Stimulated activated naive CD8-positive, alpha-beta T cell treated with anti-CD3 and anti-CD28 coated beads, Interleukin-15, amount 100 ng/mL, for 72 hours (primary cell): ENCODE measurements around the gene DEF6.

Experiments used
- ATAC-seq: fragments of 150-1000 bp; cut with Tn5 transposase; 2 replicates; pipeline ENCODE4 v1.10.0; 2021; ENCODE audit warnings: mild to moderate bottlenecking, moderate library complexity
- DNase-seq, 2 donors: peaks; one replicate each; pipeline ENCODE4 v3.0.0; 2021 to 2022
- H3K27ac Mint-ChIP-seq, 2 donors: one replicate each; pipeline ENCODE4 v1.8.0; 2022; ENCODE audit warnings: mild to moderate bottlenecking in 2 of 2, mixed read lengths in 2 of 2, moderate library complexity in 2 of 2
- H3K27me3 Mint-ChIP-seq: one replicate; pipeline ENCODE4 v1.8.0; 2022; ENCODE audit warnings: mixed read lengths
- H3K4me1 Mint-ChIP-seq: one replicate; pipeline ENCODE4 v1.8.0; 2022; ENCODE audit warnings: mild to moderate bottlenecking, mixed read lengths
- H3K4me3 Mint-ChIP-seq, 2 donors: one replicate each; pipeline ENCODE4 v1.8.0; 2022; ENCODE audit warnings: mild to moderate bottlenecking in 2 of 2, mixed read lengths in 2 of 2, moderate library complexity in 1 of 2
- H3K9me3 Mint-ChIP-seq, 2 donors: one replicate each; pipeline ENCODE4 v1.8.0; 2022; ENCODE audit warnings: mixed read lengths in 2 of 2

The DEF6 gene

DNA sequence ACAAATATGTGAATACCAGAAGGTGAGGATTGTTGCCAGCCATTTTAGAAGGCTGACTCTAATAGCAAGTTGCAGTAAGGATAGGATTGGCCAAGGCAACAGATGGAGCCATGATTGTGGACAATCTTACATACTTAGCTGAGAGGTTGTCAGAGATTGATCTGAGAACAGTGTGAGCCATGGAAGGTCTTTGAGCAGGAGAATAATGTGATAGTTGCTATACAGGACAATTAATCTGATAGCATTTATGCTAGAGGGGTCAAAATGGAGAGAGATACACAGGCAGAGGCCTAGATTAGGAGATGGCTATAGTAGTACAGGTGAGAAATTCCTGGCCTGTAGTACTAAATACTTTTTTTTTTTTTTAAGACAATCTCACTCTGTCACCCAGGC, 68.6 kb downstream of the DEF6 start:
- ATAC-seq (no peak), DNase-seq (no peak)
- H3K4me3 Mint-ChIP-seq: no peak overlapping the region
- no peak overlapping the region for H3K27ac Mint-ChIP-seq
- H3K9me3 Mint-ChIP-seq: no peaks in the 10 kb centered on the region
- peaks cover 79% of the 10 kb centered on the region for H3K4me1 Mint-ChIP-seq
- H3K27me3 Mint-ChIP-seq: no peaks in the 10 kb centered on the region

DNA sequence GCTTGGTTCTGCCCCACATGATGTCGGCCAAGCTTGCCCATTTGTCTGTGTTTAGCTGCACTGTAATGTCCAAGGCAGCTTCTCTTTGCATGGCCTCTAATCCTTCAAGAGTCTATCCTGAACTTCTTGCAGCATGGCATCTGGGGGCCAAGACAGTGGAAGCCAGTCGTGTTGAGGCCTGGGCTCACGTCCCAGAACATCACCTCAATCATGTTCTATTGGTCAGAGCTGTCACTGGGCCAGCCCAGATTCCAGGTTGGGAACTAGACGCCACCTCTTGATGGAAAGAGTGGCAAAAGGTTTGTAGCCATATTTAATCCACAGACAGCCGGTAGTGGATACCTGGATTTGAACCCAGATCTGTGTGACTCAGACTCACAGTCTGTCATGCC, 70.0 kb downstream of the DEF6 start:
- no peaks in the 10 kb centered on the region for H3K9me3 Mint-ChIP-seq
- no peaks in the 10 kb centered on the region for H3K27me3 Mint-ChIP-seq
- DNase-seq (no peak), ATAC-seq (no peak)
- H3K4me3 Mint-ChIP-seq: no peak overlapping the region
- H3K4me1 Mint-ChIP-seq: peaks cover 71% of the 10 kb centered on the region
- H3K27ac Mint-ChIP-seq: no peak overlapping the region

DNA sequence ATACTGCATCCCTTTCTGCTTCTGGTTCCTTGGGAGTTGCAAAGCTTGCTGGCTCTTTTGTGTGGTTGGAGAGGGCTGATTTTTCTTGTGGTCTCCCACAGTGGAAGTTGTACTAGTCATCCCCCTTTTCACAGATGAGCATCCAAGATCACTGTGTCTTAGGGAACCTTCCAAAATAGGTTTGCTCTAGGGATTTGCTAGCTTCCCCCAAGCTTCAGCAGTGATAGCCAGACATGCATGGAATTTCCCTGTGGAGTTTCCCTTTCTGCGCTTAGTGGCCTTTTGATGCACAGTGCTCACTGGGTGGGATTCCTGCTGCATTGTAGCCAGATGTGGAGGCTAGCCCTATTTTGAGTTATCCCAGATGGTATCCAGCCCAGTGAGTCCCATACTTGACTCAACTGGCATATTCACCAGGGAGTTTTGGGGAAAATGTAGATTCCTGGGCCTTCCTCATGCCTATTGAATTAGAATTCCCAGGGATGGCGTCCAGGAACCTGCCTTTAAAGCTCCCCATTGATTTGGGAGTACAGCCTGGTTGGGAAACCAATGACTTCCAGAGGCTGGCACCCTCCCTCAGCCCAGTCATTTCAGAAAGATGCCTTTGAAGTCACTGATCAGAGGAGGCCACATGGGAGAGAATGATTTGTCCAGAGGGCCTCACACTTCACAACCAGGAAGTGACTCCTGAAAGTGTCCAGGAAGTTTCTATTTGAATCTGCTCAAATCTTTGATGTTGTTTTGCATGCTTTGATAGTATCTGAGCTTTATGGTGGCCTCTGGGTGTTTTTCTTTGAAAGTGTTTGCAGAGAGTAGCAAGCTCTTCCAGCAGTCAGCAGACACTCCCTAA, 70.6 kb downstream of the DEF6 start:
- ATAC-seq: peak; percentile 73
- peak overlapping the region; percentile 42 to 48 for H3K4me3 Mint-ChIP-seq
- peak; percentile 20 to 44 for DNase-seq
- no peaks in the 10 kb centered on the region for H3K9me3 Mint-ChIP-seq
- H3K27ac Mint-ChIP-seq: peak overlapping the region in 1 of 2 donors; percentile 17
- H3K27me3 Mint-ChIP-seq: no peaks in the 10 kb centered on the region
- H3K4me1 Mint-ChIP-seq: peaks cover 65% of the 10 kb centered on the region

DNA sequence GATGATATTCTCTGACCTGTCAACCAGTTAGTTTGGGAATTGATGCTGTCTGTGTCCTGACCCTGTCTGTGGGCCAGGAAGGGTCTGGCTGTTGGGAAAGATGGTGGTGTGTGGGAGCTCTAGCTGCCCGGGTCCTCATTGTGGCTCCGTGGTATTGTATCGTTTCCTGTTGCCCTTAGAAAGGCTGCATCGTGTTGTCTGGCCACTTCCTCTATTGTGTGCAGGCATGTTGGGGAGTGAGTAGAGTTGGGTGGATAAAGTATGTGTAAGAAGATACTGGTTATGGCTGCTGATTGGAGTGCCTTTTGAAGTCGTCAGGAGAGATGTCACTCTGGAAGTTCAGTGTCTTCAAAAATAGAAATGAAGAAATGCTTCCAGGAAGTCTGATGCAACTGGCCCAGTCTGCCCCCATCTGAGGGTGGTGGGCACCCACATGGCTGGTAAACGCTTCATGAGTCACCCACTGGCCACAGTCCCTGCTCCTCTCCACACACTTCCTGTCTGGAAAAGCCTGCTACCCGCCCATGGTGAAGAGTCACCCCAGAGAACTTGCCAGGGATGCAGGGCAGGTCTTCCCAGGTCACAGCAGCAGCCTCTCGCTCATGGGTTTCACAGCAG, 72.6 kb downstream of the DEF6 start:
- Mint-ChIP-seq H3K4me1 (peaks cover 66% of the 10 kb centered on the region), H3K4me3 (peak overlapping the region; percentile 67 to 77), H3K27me3 (no peaks in the 10 kb centered on the region), H3K27ac (peak overlapping the region; percentile 88 to 97), H3K9me3 (no peaks in the 10 kb centered on the region)
- DNase-seq (peak; percentile 31 to 61), ATAC-seq (peak; percentile 87)

DNA sequence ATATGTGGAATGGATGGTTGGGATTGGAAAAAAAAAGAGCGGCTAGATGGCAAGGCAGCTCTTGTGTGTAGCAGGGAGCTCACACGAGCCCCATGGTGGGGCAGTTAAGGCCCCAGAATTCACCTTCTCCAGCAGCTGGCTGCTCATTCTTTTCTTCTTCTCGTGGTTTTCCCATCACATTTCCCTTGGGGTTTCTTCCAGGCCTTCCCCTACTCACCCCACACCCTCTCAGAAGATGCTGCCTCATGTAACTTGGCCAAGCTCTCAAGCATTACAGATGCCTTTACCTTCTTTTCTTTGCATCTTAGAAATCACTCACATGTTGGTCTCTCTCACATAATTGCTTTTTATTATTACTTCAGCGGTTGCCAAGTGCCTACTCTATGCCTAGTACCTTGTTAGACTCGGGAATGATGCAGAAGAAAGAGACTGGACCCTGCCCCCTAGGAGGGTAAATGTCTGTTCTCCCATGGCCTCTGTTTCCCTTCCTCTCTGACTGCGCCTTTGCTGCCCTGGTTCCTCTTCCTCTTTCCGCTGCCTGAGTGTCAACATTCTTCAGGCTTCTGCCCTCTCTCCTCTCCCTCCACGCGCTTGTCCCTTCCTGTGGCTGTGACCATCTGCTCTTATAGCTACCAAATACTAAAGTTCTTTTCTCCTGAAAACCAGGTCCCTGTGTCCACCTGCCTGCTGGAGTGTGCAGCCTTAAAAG, 73.3 kb downstream of the DEF6 start:
- no peaks in the 10 kb centered on the region for H3K27me3 Mint-ChIP-seq
- H3K4me3 Mint-ChIP-seq: peak overlapping the region; percentile 67 to 77
- DNase-seq (no peak), ATAC-seq (no peak)
- H3K4me1 Mint-ChIP-seq: peaks cover 66% of the 10 kb centered on the region
- peak overlapping the region; percentile 88 to 97 for H3K27ac Mint-ChIP-seq
- H3K9me3 Mint-ChIP-seq: no peaks in the 10 kb centered on the region
